K562 (cell line): ENCODE results near the gene SGK1.

ENCODE experiments used
- BRF2 ChIP-seq: IDR thresholded peaks from 3 replicates; pipeline ENCODE4 v1.6.1; 2011; ENCODE audit warnings: borderline replicate concordance, mild to moderate bottlenecking; ENCODE audit not compliant: insufficient read length, insufficient read depth
- CHD2 ChIP-seq: IDR thresholded peaks from 2 replicates; pipeline ENCODE4 v1.6.1; 2011; ENCODE audit warnings: low read depth, low read length
- CTCF ChIP-seq, 3 experiments: IDR thresholded peaks in 2 of 3; conservative IDR thresholded peaks in 1 of 3; 2 replicates each; pipeline ENCODE4 v1.5.1; 2011 to 2012; ENCODE audit warnings: low read length in 3 of 3, mild to moderate bottlenecking in 3 of 3, control low read depth in 2 of 3, improper control_type of control experiment in 1 of 3, inconsistent platforms in 1 of 3, low read depth in 1 of 3, mixed read lengths in 1 of 3, moderate library complexity in 1 of 3; ENCODE audit not compliant: insufficient read depth in 2 of 3
- HCFC1 ChIP-seq: IDR thresholded peaks from 2 replicates; pipeline ENCODE4 v1.6.1; 2012; ENCODE audit warnings: low read depth, low read length, improper control_type of control experiment
- POLR2A ChIP-seq: fragments of 450-650 bp; conservative IDR thresholded peaks from 2 replicates; pipeline ENCODE4 v1.6.1; 2016
- RFX5 ChIP-seq: IDR thresholded peaks from 2 replicates; pipeline ENCODE4 v1.6.1; 2011; ENCODE audit warnings: low read depth, mild to moderate bottlenecking, improper control_type of control experiment, low read length
- YBX1 ChIP-seq: fragments of 450-650 bp; IDR thresholded peaks from 2 replicates; pipeline ENCODE4 v1.7.1; 2016; ENCODE audit warnings: mild to moderate bottlenecking
- TF ChIP-seq, protein P1 (sequence below), 2 experiments: fragments of 450-650 bp; formaldehyde crosslinking in 1 of 2; IDR thresholded peaks; 2 replicates each; pipeline versions ENCODE4 v1.4.0 to v1.6.1; 2014 to 2020; ENCODE audit warnings: mild to moderate bottlenecking in 2 of 2, borderline replicate concordance in 1 of 2, low read depth in 1 of 2

GRCh38 chr6:134331256-134331655 lies 13.3 kb upstream of the SGK1 start:
- TF ChIP-seq BRF2 (no peak), CHD2 (no peak), HCFC1 (no peak), RFX5 (no peak), YBX1 (no peak), CTCF (IDR thresholded peaks at IDR 0.05 in 2 of 3, conservative IDR thresholded peaks at IDR 0.05 in 1 of 3; ENCODE audit: insufficient read depth in 2 of 3, low read depth in 1 of 3, low read length in 3 of 3) (no peak), POLR2A (no peak)
- TF ChIP-seq, protein P1, sequence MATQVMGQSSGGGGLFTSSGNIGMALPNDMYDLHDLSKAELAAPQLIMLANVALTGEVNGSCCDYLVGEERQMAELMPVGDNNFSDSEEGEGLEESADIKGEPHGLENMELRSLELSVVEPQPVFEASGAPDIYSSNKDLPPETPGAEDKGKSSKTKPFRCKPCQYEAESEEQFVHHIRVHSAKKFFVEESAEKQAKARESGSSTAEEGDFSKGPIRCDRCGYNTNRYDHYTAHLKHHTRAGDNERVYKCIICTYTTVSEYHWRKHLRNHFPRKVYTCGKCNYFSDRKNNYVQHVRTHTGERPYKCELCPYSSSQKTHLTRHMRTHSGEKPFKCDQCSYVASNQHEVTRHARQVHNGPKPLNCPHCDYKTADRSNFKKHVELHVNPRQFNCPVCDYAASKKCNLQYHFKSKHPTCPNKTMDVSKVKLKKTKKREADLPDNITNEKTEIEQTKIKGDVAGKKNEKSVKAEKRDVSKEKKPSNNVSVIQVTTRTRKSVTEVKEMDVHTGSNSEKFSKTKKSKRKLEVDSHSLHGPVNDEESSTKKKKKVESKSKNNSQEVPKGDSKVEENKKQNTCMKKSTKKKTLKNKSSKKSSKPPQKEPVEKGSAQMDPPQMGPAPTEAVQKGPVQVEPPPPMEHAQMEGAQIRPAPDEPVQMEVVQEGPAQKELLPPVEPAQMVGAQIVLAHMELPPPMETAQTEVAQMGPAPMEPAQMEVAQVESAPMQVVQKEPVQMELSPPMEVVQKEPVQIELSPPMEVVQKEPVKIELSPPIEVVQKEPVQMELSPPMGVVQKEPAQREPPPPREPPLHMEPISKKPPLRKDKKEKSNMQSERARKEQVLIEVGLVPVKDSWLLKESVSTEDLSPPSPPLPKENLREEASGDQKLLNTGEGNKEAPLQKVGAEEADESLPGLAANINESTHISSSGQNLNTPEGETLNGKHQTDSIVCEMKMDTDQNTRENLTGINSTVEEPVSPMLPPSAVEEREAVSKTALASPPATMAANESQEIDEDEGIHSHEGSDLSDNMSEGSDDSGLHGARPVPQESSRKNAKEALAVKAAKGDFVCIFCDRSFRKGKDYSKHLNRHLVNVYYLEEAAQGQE (IDR thresholded peaks at IDR 0.05; ENCODE audit: borderline replicate concordance) = no peak
- TF ChIP-seq, protein P1 (CRISPR knock-in tag; IDR thresholded peaks at IDR 0.05; ENCODE audit: low read depth) = no peak
